Ovary (tissue), 9 donors: ENCODE results near the gene NDUFB2. TPM values are rescaled to one million over a fixed set of nuclear protein-coding genes. Genes with fewer than 3 reads are reported as not detected.

ENCODE experiments used
- DNase-seq, 5 donors: peaks; one replicate each; pipeline ENCODE4 v3.0.0-alpha.2; 2019 to 2020
- H3K27ac ChIP-seq, 2 donors: fragments of 200-600 bp; one replicate each; pipeline versions ENCODE4 v1.5.1 to v1.8.0; 2019 to 2022
- H3K27me3 ChIP-seq: fragments of 200-600 bp; one replicate; pipeline ENCODE4 v1.8.0; 2022
- H3K36me3 ChIP-seq: fragments of 200-600 bp; sonication (generic); one replicate; pipeline ENCODE4 v1.5.1; 2019
- H3K4me1 ChIP-seq: one replicate; pipeline ENCODE4 v1.8.1; 2013; ENCODE audit warnings: mild to moderate bottlenecking, moderate library complexity; ENCODE audit not compliant: insufficient read depth
- H3K4me3 ChIP-seq: fragments of 200-600 bp; sonication (generic); one replicate; pipeline ENCODE4 v1.5.1; 2017
- H3K9me3 ChIP-seq, 2 donors: fragments of 200-600 bp in 1 of 2; sonication (generic) in 1 of 2; one replicate each; pipeline versions ENCODE4 v1.5.1 to v1.8.1; 2013 to 2019; ENCODE audit warnings: mild to moderate bottlenecking in 1 of 2, moderate library complexity in 1 of 2
- CTCF ChIP-seq, 3 donors: fragments of 450-650 bp in 2 of 3; fragments of 200-600 bp in 1 of 3; IDR thresholded peaks; one replicate each; pipeline versions ENCODE4 v1.5.1 to v1.8.0; 2016 to 2022; ENCODE audit warnings: antibody characterized with exemption in 3 of 3, mild to moderate bottlenecking in 1 of 3
- EP300 ChIP-seq: sonication (generic); formaldehyde crosslinking; IDR thresholded peaks from one replicate; pipeline ENCODE4 v1.6.1; 2017; ENCODE audit warnings: antibody characterized with exemption
- POLR2A ChIP-seq: fragments of 450-650 bp; IDR thresholded peaks from one replicate; pipeline ENCODE4 v1.6.1; 2017; ENCODE audit warnings: antibody characterized with exemption, mild to moderate bottlenecking, moderate library complexity
- WGBS, 3 donors: extraction: QIAGEN DNeasy Blood & Tissue Kit in 1 of 3; methylation state at CpG; one replicate each; pipeline versions ENCODE4 v1.1.5 to v1.1.7; 2013 to 2017; 5-methylcytosine and 5-hydroxymethylcytosine counted together
- intact Hi-C, 4 donors: fragments of 100-400 bp; cut with DNase I; formaldehyde crosslinking; loops; one replicate each; pipeline versions ENCODE4 v1.11.0 to v1.15.1; 2022 to 2023
- polyA plus RNA-seq, 2 donors: library from polyadenylated mRNA; stranded (reverse); fragments of 200-250 nt in 1 of 2; fragments of 350-450 nt in 1 of 2; fragmentation: Illumina TruSeq in 1 of 2; extraction: RNeasy Lipid Tissue Mini Kit (QIAGEN cat#74804) in 1 of 2; gene quantifications; one replicate each; pipeline ENCODE4 v1.2.3, GENCODE V29; 2013 to 2014
- total RNA-seq, 7 donors: library from RNA; depleted of rRNA in 2 of 7; stranded (reverse); fragments of >200 nt in 2 of 7; fragmentation: NEBNext Ultra II Directional in 3 of 7; extraction: Animal tissue kit (Norgen Biotek cat#: 25700) in 3 of 7; gene quantifications; one replicate each; pipeline versions ENCODE4 v1.1.0 to v1.2.4, GENCODE V29; 2016 to 2023
- donor health status: DM: no; HTN: no; CAD: no; lungs with moderate emphysema.
- donor health status: DM: no; HTN: no; CAD: no.
- donor health status: Bipolar disorder and iron deficiency.
- donor health status: DM: yes; HTN: yes; CAD: no.
- donor health status: DM: no; HTN: no; CAD: no.
- donor health status: DM: yes; HTN: yes; CAD: no.

Gene NDUFB2
- total and polyA plus RNA-seq, 9 donors = 79.6 to 172 (median 120) TPM

GRCh38 chr7:140673774-140674155, 22.7 kb upstream of the NDUFB2 start:
- H3K27ac ChIP-seq = peak overlapping the region; percentile 78 to 93
- WGBS, 3 donors = 22 to 25% (median 25%) methylated on average over 14 to 18 of the region's 18 CpGs

GRCh38 chr7:140674356-140674800, 22.1 kb upstream of the NDUFB2 start:
- H3K36me3 ChIP-seq = no peaks in the 10 kb centered on the region
- H3K9me3 ChIP-seq = no peaks in the 10 kb centered on the region
- 83 to 87% (median 85%) methylated on average over 5 of the region's 5 CpGs for WGBS, 3 donors
- intact Hi-C loops = no loop called here
- no peaks in the 10 kb centered on the region for H3K4me1 ChIP-seq
- TF ChIP-seq CTCF (IDR thresholded peaks at IDR 0.05) = no peak
- TF ChIP-seq POLR2A = no peak
- no peak for TF ChIP-seq EP300
- peak in 1 of 5 donors; percentile 38 for DNase-seq
- peak overlapping the region in 1 of 2 donors; percentile 78 for H3K27ac ChIP-seq
- no peaks in the 10 kb centered on the region for H3K27me3 ChIP-seq
- H3K4me3 ChIP-seq = no peak overlapping the region

More at GRCh38 chr7:140673774-140674155, 22.7 kb upstream of the NDUFB2 start:
- TF ChIP-seq CTCF (IDR thresholded peaks at IDR 0.05) (no peak), POLR2A (peak; percentile 15)
- intact Hi-C loops = no loop called here
- Histone ChIP-seq H3K9me3 (no peaks in the 10 kb centered on the region), H3K4me3 (peak overlapping the region; percentile 75), H3K4me1 (no peaks in the 10 kb centered on the region), H3K36me3 (no peaks in the 10 kb centered on the region), H3K27me3 (no peaks in the 10 kb centered on the region)
- DNase-seq = no peak

- Histone ChIP-seq H3K9me3 (no peaks in the 10 kb centered on the region), H3K27me3 (no peaks in the 10 kb centered on the region), H3K27ac (no peak overlapping the region), H3K36me3 (no peaks in the 10 kb centered on the region), H3K4me1 (no peaks in the 10 kb centered on the region), H3K4me3 (no peak overlapping the region)
- peak in 2 of 5 donors; percentile 25 to 31 for DNase-seq
- intact Hi-C loops = no loop called here
- WGBS, 3 donors = 58 to 61% (median 61%) methylated on average over 8 of the region's 8 CpGs
- TF ChIP-seq EP300 (no peak), POLR2A (no peak), CTCF (IDR thresholded peaks at IDR 0.05) (peak in 1 of 3 donors; percentile 8)
Observed at GRCh38 chr7:140674899-140675701, 21.4 kb upstream of the NDUFB2 start.

GRCh38 chr7:140675726-140676125, 20.8 kb upstream of the NDUFB2 start:
- intact Hi-C loops = no loop called here
- DNase-seq = no peak
- Histone ChIP-seq H3K9me3 (no peaks in the 10 kb centered on the region), H3K27ac (no peak overlapping the region), H3K4me1 (no peaks in the 10 kb centered on the region), H3K27me3 (no peaks in the 10 kb centered on the region), H3K36me3 (no peaks in the 10 kb centered on the region), H3K4me3 (no peak overlapping the region)
- no peak for TF ChIP-seq EP300
- no peak for TF ChIP-seq POLR2A
- TF ChIP-seq CTCF (IDR thresholded peaks at IDR 0.05) = no peak
- 83 to 89% (median 84%) methylated on average over 4 of the region's 4 CpGs for WGBS, 3 donors
